Stomach (tissue), 19 donors: ENCODE data around the gene PTGES. TPM values are rescaled to one million over a fixed set of nuclear protein-coding genes. Genes with fewer than 3 reads are reported as not detected.
"Not testable (repeated sequence)": the region's sequence is repeated elsewhere in the genome, so short reads cannot be mapped to it uniquely, and the experiment has no call there.

Experiments
- DNase-seq, 2 donors: peaks; one replicate each; pipeline versions ENCODE4 v3.0.0 to v3.0.0-alpha.2; 2013 to 2019
- H3K27ac ChIP-seq, 5 donors: fragments of 200-600 bp in 4 of 5; sonication (generic) in 4 of 5; one replicate each; pipeline ENCODE4 v1.5.1; 2013 to 2019; ENCODE audit warnings: mild to moderate bottlenecking in 1 of 5, moderate library complexity in 1 of 5
- H3K27me3 ChIP-seq, 3 donors: fragments of 200-600 bp; sonication (generic); one replicate each; pipeline ENCODE4 v1.5.1; 2017 to 2019; ENCODE audit warnings: mixed run types in 1 of 3
- H3K36me3 ChIP-seq, 4 donors: fragments of 200-600 bp; sonication (generic); 1 replicate in 3 of 4; 2 replicates in 1 of 4; pipeline ENCODE4 v1.5.1; 2016 to 2019
- H3K4me1 ChIP-seq, 4 donors: fragments of 200-600 bp; sonication (generic); one replicate each; pipeline ENCODE4 v1.5.1; 2016 to 2019
- H3K4me3 ChIP-seq, 4 donors: fragments of 200-600 bp; sonication (generic) in 3 of 4; one replicate each; pipeline ENCODE4 v1.5.1; 2016 to 2019; ENCODE audit warnings: mild to moderate bottlenecking in 1 of 4
- H3K9me3 ChIP-seq, 4 donors: fragments of 200-600 bp; sonication (generic); one replicate each; pipeline ENCODE4 v1.5.1; 2016 to 2019
- EP300 ChIP-seq: sonication (generic); formaldehyde crosslinking; IDR thresholded peaks from one replicate; pipeline ENCODE4 v1.6.1; 2017; ENCODE audit warnings: antibody characterized with exemption
- POLR2A ChIP-seq, 4 donors: fragments of 450-650 bp; IDR thresholded peaks; one replicate each; pipeline ENCODE4 v1.6.1; 2016; ENCODE audit warnings: antibody characterized with exemption in 4 of 4, control low read depth in 2 of 4, mild to moderate bottlenecking in 1 of 4, moderate library complexity in 1 of 4
- POLR2AphosphoS5 ChIP-seq, 3 donors: sonication (generic); formaldehyde crosslinking; IDR thresholded peaks; one replicate each; pipeline ENCODE4 v1.6.1; 2016; ENCODE audit warnings: antibody characterized with exemption in 3 of 3
- WGBS, 5 donors: extraction: QIAGEN DNeasy Blood & Tissue Kit in 3 of 5; methylation state at CpG; one replicate each; pipeline versions ENCODE4 v1.1.5 to v1.1.7; 2013 to 2018; 5-methylcytosine and 5-hydroxymethylcytosine counted together
- intact Hi-C: fragments of 100-400 bp; cut with DNase I; formaldehyde crosslinking; loops from one replicate; pipeline ENCODE4 v1.15.1; 2023; ENCODE audit warnings: low total_unique reads
- long read RNA-seq, 10 donors: transcript quantifications; one replicate each; lab custom pipeline, GENCODE V29; 2026
- polyA plus RNA-seq, 3 donors: library from polyadenylated mRNA; stranded (reverse); fragments of 200-250 nt; gene quantifications; one replicate each; pipeline ENCODE4 v1.2.3, GENCODE V29; 2013
- total RNA-seq, 5 donors: library from RNA; depleted of rRNA; stranded (reverse); fragments of >200 nt; gene quantifications; one replicate each; pipeline versions ENCODE4 v1.1.0 to v1.2.3, GENCODE V29; 2014 to 2016
- TF ChIP-seq, protein P1 (sequence below), 7 experiments: fragments of 450-650 bp in 4 of 7; fragments of 200-600 bp in 3 of 7; sonication (generic) in 3 of 7; IDR thresholded peaks; one replicate each; pipeline ENCODE4 v1.5.1; 2016 to 2019; ENCODE audit warnings: antibody characterized with exemption in 7 of 7, control low read depth in 2 of 7, mild to moderate bottlenecking in 1 of 7
- donor health status: healthy with polysubstance abuse.
- donor health status: Bipolar disorder and iron deficiency.
- donor health status: healthy.

The PTGES gene
- total RNA-seq (1 to 10 TPM in 3 of 5 donors, under 1 TPM in 1, not detected in 1; 0.58 to 3.6 (median 2.6) TPM), polyA plus RNA-seq (10 to 100 TPM in 1 of 3 donors, 1 to 10 TPM in 2; 3.7 to 15.3 (median 9.9) TPM)
- long read RNA-seq, donor 1 = 0 reads
- long read RNA-seq, donor 2, partial matches to known transcripts = 0 of 3 reads
- long read RNA-seq, donor 2, other reads (novel, unspliced or antisense) = 0 of 3 reads
- long read RNA-seq, donor 3 = 0 reads
- long read RNA-seq, donor 4 = 0 reads
- long read RNA-seq, donor 5, partial matches to known transcripts = 0 of 1 reads
- long read RNA-seq, donor 5, other reads (novel, unspliced or antisense) = 0 of 1 reads
- long read RNA-seq, donor 6, partial matches to known transcripts = 0 of 1 reads
- long read RNA-seq, donor 6, other reads (novel, unspliced or antisense) = 0 of 1 reads
- long read RNA-seq, donor 7, partial matches to known transcripts = 0 of 2 reads
- long read RNA-seq, donor 7, other reads (novel, unspliced or antisense) = 0 of 2 reads
- long read RNA-seq, donor 8 = 0 reads
- long read RNA-seq, donor 9, partial matches to known transcripts = 0 of 2 reads
- long read RNA-seq, donor 9, other reads (novel, unspliced or antisense) = 0 of 2 reads
- long read RNA-seq, donor 10, partial matches to known transcripts = 0 of 1 reads
- long read RNA-seq, donor 10, other reads (novel, unspliced or antisense) = 0 of 1 reads

DNA sequence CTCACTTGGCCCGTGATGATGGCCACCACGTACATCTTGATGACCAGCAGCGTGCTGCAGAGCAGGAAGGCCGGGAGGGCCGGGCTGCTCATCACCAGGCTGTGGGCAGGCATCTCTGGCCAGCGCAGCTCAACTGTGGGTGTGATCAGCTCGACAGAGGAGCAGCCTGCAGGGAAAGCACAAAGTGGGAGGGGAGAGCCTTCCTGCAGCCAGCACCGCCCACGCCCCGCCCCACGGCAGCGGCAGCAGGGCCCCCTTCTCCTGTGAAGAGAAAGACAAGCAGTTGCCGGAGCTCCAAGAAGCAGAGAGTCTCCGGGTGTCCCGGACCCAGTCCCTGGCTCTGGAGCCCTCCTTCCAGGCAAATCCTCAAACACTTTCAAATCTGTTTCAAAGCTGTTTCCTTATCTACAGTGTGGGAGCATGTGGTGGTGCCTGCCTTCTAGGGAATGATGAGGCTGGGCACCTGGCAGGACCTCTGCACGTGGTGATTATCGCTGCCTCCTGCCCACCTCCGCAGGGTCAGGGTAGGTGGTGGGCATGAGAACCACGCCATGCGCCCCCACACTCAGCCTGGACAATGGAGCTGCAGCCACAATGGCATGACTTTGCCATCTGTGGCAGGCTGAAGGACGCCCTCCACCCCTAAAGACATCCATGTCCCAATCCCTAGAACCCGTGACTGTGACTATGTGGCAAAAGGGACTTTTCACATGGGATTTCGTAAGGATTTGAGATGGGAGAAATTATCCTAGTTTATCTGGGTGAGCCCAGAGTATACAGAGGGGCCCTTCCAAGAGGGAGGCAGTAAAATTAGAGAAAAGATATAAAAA is at the start of gene PTGES:
Gene PTGES (minus strand): TSS at position 143 of the 830 bp plus-strand sequence. CDS start 30 bp downstream, at position 113.
- H3K9me3 ChIP-seq = no peaks in the 10 kb centered on the region
- H3K4me3 ChIP-seq = peak within 1 kb of the TSS; percentile 33 to 46 (median 38)
- no peaks in the 10 kb centered on the region for H3K36me3 ChIP-seq
- intact Hi-C loops = no loop called here
- H3K27ac ChIP-seq = peak within 1 kb of the TSS in 4 of 5 donors; percentile 19 to 56 (median 50)
- DNase-seq = peak; percentile 69 to 93
- H3K4me1 ChIP-seq = peaks cover 16 to 31% (median 23%) of the 10 kb centered on the region in 4 donors
- H3K27me3 ChIP-seq = peaks cover 0 to 8% (median 4%) of the 10 kb centered on the region in 3 donors
- no peak for TF ChIP-seq POLR2A (IDR thresholded peaks at IDR 0.05)
- peak in 2 of 3 donors; percentile 23 to 52 for TF ChIP-seq POLR2AphosphoS5 (IDR thresholded peaks at IDR 0.05)
- 14 to 18% (median 15%) methylated on average over 18 to 23 of the region's 23 CpGs for WGBS, 5 donors

- H3K27ac ChIP-seq = no peak overlapping the region
- H3K27me3 ChIP-seq = no peaks in the 10 kb centered on the region
- no peak for TF ChIP-seq EP300
- TF ChIP-seq POLR2A (IDR thresholded peaks at IDR 0.05) = no peak
- TF ChIP-seq, protein P1, sequence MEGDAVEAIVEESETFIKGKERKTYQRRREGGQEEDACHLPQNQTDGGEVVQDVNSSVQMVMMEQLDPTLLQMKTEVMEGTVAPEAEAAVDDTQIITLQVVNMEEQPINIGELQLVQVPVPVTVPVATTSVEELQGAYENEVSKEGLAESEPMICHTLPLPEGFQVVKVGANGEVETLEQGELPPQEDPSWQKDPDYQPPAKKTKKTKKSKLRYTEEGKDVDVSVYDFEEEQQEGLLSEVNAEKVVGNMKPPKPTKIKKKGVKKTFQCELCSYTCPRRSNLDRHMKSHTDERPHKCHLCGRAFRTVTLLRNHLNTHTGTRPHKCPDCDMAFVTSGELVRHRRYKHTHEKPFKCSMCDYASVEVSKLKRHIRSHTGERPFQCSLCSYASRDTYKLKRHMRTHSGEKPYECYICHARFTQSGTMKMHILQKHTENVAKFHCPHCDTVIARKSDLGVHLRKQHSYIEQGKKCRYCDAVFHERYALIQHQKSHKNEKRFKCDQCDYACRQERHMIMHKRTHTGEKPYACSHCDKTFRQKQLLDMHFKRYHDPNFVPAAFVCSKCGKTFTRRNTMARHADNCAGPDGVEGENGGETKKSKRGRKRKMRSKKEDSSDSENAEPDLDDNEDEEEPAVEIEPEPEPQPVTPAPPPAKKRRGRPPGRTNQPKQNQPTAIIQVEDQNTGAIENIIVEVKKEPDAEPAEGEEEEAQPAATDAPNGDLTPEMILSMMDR (IDR thresholded peaks at IDR 0.05) = no peak
- TF ChIP-seq POLR2AphosphoS5 (IDR thresholded peaks at IDR 0.05) = no peak
- intact Hi-C loops = no loop called here
- H3K4me1 ChIP-seq = peaks cover 9 to 33% (median 19%) of the 10 kb centered on the region in 4 donors
- no peak for DNase-seq
- no peak overlapping the region for H3K4me3 ChIP-seq
- WGBS, 5 donors = 74 to 82% (median 78%) methylated on average over 17 of the region's 17 CpGs
- no peaks in the 10 kb centered on the region for H3K9me3 ChIP-seq
- H3K36me3 ChIP-seq = peaks cover 0 to 9% (median 2%) of the 10 kb centered on the region in 4 donors
Measured at GRCh38 chr9:129801504-129801903, 48.7 kb upstream of the PTGES start.

- H3K4me3 ChIP-seq = no peak overlapping the region
- WGBS, 5 donors = 36 to 48% (median 39%) methylated on average over 6 of the region's 6 CpGs
- intact Hi-C loops = no loop called here
- no peak for TF ChIP-seq POLR2A (IDR thresholded peaks at IDR 0.05)
- TF ChIP-seq EP300 = no peak
- TF ChIP-seq, protein P1 (IDR thresholded peaks at IDR 0.05) = no peak
- TF ChIP-seq POLR2AphosphoS5 (IDR thresholded peaks at IDR 0.05) = no peak
- H3K4me1 ChIP-seq = peaks cover 4 to 8% (median 7%) of the 10 kb centered on the region in 4 donors
- H3K27ac ChIP-seq = no peak overlapping the region
- no peak for DNase-seq
- no peaks in the 10 kb centered on the region for H3K36me3 ChIP-seq
- no peaks in the 10 kb centered on the region for H3K9me3 ChIP-seq
- peaks cover 0 to 18% (median 0%) of the 10 kb centered on the region in 3 donors for H3K27me3 ChIP-seq
Measured at GRCh38 chr9:129798973-129799372, 46.1 kb upstream of the PTGES start.

DNA sequence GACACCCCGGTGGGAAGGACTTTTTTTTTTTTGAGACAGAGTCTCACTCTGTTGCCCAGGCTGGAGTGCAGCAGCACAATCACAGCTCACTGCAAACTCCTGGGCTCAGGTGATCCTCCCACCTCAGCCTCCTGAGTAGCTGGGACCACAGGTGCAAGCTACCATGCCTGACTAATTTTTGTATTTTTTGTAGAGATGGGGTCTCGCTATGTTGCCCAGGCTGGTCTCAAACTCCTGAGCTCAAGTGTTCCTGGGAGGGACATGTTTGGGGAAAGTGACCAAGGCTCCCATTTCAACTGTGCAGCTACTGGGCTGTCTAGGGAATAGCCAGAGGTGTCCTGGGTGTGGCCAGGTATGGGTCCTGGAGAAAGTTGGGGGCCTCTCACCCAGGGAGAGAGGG is 43.2 kb upstream of the PTGES start:
- H3K4me1 ChIP-seq, H3K4me3 ChIP-seq, H3K9me3 ChIP-seq, intact Hi-C loops, H3K27ac ChIP-seq, DNase-seq, H3K36me3 ChIP-seq: not testable (repeated sequence)
- peaks cover 0 to 22% (median 0%) of the 10 kb centered on the region in 3 donors for H3K27me3 ChIP-seq
- 75 to 88% (median 77%) methylated on average over 2 of the region's 2 CpGs for WGBS, 5 donors

DNA sequence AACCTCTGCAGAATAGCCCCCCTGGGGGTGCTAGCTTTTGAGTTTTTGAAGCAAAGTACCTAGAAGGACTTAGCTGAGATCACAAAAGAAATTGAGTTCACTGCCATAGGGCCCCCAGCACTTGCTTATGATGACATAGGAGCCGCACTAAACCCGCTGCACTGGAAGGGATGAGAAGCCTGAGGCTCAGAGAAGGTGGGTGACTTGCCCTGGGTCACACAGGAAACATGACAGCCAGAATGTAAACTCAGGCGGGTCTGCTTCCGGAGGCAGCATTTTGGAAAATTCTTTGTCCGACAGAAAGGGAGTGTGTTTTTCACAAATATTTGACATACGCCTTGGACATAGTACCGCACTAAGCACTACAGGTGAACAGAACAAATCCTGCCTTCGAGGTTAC is 41.7 kb upstream of the PTGES start:
- Histone ChIP-seq H3K27ac (no peak overlapping the region), H3K4me3 (no peak overlapping the region), H3K4me1 (peaks cover 0 to 8% (median 4%) of the 10 kb centered on the region in 4 donors), H3K36me3 (no peaks in the 10 kb centered on the region), H3K27me3 (peaks cover 0 to 22% (median 0%) of the 10 kb centered on the region in 3 donors), H3K9me3 (no peaks in the 10 kb centered on the region)
- no peak for DNase-seq
- intact Hi-C loops = no loop called here
- WGBS, 5 donors = 62 to 70% (median 67%) methylated on average over 8 of the region's 8 CpGs
- TF ChIP-seq POLR2A (IDR thresholded peaks at IDR 0.05) = no peak
- TF ChIP-seq POLR2AphosphoS5 (IDR thresholded peaks at IDR 0.05) = no peak
- TF ChIP-seq, protein P1 (IDR thresholded peaks at IDR 0.05) = no peak
- TF ChIP-seq EP300 = no peak
